Right atrium auricular region (tissue), 2 donors: ENCODE data around the gene TMEM63C. TPM values are rescaled to one million over a fixed set of nuclear protein-coding genes. Genes with fewer than 3 reads are reported as not detected.

Experiments used
- DNase-seq: peaks from one replicate; pipeline ENCODE4 v3.0.0-alpha.2; 2019; ENCODE audit warnings: low spot score
- H3K27ac ChIP-seq, 2 donors: fragments of 200-600 bp; sonication (generic); 1 replicate in 1 of 2; 2 replicates in 1 of 2; pipeline ENCODE4 v1.5.1; 2016 to 2019
- H3K27me3 ChIP-seq, 2 donors: fragments of 200-600 bp; sonication (generic); one replicate each; pipeline versions ENCODE4 v1.5.1 to v1.6.0; 2017 to 2019
- H3K36me3 ChIP-seq: fragments of 200-600 bp; sonication (generic); one replicate; pipeline ENCODE4 v1.5.1; 2016
- H3K4me1 ChIP-seq, 2 donors: fragments of 200-600 bp; sonication (generic); one replicate each; pipeline versions ENCODE4 v1.5.1 to v1.6.0; 2017 to 2019
- H3K4me3 ChIP-seq, 2 donors: fragments of 200-600 bp; sonication (generic); 1 replicate in 1 of 2; 2 replicates in 1 of 2; pipeline ENCODE4 v1.5.1; 2017 to 2019; ENCODE audit warnings: mild to moderate bottlenecking in 1 of 2, moderate library complexity in 1 of 2
- H3K9me3 ChIP-seq, 2 donors: fragments of 200-600 bp; sonication (generic); one replicate each; pipeline ENCODE4 v1.5.1; 2019
- CTCF ChIP-seq, 2 donors: fragments of 200-600 bp; sonication (generic); IDR thresholded peaks; one replicate each; pipeline ENCODE4 v1.5.1; 2019; ENCODE audit warnings: antibody characterized with exemption in 2 of 2
- total RNA-seq, 2 donors: library from RNA; depleted of rRNA; stranded (reverse); fragments of >200 nt; gene quantifications; one replicate each; pipeline ENCODE4 v1.1.0, GENCODE V29; 2016

Gene TMEM63C
- total RNA-seq, 2 donors from 2014 or later = 0.04 TPM; not detected in 1

DNA sequence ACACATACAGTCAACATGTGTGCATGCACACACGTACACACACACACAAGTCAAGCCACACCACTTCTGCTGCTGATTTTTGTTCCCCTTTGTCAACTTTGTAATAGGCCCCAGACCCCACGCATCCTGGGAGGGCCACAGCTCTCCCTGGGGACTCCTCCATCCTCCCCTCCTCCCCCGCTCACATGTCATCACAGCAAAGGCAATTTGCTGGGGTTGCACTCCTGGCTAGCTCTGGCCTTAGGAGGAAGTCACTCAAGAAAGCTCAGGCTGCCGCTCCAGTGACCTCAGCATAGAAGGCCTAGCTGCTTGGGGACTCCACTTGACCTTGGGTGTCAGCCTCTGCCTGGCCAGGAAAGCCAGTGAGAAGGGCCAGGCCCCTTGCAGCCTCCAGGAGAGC is 62.3 kb downstream of the TMEM63C start:
- Histone ChIP-seq H3K4me3 (no peak overlapping the region), H3K4me1 (no peaks in the 10 kb centered on the region), H3K27me3 (no peaks in the 10 kb centered on the region), H3K27ac (no peak overlapping the region), H3K9me3 (no peaks in the 10 kb centered on the region), H3K36me3 (no peaks in the 10 kb centered on the region)
- no peak for TF ChIP-seq CTCF (IDR thresholded peaks at IDR 0.05)
- DNase-seq = no peak

- Histone ChIP-seq H3K4me3 (no peak overlapping the region), H3K27ac (no peak overlapping the region), H3K9me3 (no peaks in the 10 kb centered on the region), H3K4me1 (no peaks in the 10 kb centered on the region), H3K36me3 (no peaks in the 10 kb centered on the region), H3K27me3 (no peaks in the 10 kb centered on the region)
- no peak for TF ChIP-seq CTCF (IDR thresholded peaks at IDR 0.05)
- no peak for DNase-seq
These were observed 64.2 kb downstream of the TMEM63C start for GRCh38 chr14:77245820-77246219.

GRCh38 chr14:77246784-77247183 is 65.2 kb downstream of the TMEM63C start:
- no peak overlapping the region for H3K4me3 ChIP-seq
- H3K36me3 ChIP-seq = no peaks in the 10 kb centered on the region
- no peaks in the 10 kb centered on the region for H3K27me3 ChIP-seq
- H3K4me1 ChIP-seq = no peaks in the 10 kb centered on the region
- no peak for TF ChIP-seq CTCF (IDR thresholded peaks at IDR 0.05)
- DNase-seq = no peak
- no peaks in the 10 kb centered on the region for H3K9me3 ChIP-seq
- no peak overlapping the region for H3K27ac ChIP-seq

- H3K4me1 ChIP-seq = no peaks in the 10 kb centered on the region
- DNase-seq = no peak
- no peak overlapping the region for H3K4me3 ChIP-seq
- no peak for TF ChIP-seq CTCF (IDR thresholded peaks at IDR 0.05)
- no peaks in the 10 kb centered on the region for H3K27me3 ChIP-seq
- no peaks in the 10 kb centered on the region for H3K9me3 ChIP-seq
- no peak overlapping the region for H3K27ac ChIP-seq
- no peaks in the 10 kb centered on the region for H3K36me3 ChIP-seq
These were observed 67.1 kb downstream of the TMEM63C start for GRCh38 chr14:77248666-77249065.

DNA sequence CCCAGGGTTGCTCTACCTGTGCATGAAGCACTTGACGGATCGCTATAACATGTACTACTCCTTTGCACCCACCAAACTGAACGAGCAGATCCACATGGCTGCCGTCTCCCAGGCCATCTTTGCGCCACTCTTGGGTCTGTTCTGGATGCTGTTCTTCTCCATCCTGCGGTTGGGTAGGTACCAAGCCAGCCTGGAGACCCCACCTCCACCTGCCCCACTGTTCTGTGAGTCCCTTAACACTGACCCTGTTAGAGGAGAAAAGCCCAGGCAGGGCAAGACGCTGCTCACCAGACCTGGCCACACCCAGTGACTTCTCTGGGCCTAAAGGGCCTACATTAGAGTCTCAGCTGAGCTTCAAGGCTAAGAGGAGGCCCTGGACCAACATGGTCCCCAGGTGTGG is 67.7 kb downstream of the TMEM63C start:
- no peaks in the 10 kb centered on the region for H3K27me3 ChIP-seq
- TF ChIP-seq CTCF (IDR thresholded peaks at IDR 0.05) = no peak
- no peaks in the 10 kb centered on the region for H3K9me3 ChIP-seq
- DNase-seq = no peak
- no peak overlapping the region for H3K4me3 ChIP-seq
- no peaks in the 10 kb centered on the region for H3K36me3 ChIP-seq
- no peaks in the 10 kb centered on the region for H3K4me1 ChIP-seq
- no peak overlapping the region for H3K27ac ChIP-seq

DNA sequence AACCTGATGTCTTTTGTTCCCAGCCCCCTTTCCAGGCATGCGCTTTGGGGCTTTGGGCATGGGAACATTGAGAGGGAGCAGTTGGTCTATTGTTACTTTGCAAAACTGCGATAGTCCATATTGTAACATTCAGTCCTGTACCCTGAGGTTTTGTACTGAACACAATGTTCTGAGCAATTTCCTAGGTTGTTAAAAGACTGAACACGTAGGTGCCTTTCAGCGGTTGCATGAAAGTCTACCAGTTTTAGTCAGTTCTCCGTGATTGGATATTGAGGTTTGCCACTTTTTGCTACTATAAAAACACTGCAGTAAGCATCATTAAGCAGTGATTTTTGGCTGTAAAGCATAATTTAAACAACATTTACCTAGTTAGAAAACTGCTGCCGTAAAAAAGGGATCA is 69.3 kb downstream of the TMEM63C start:
- no peak for DNase-seq
- no peak for TF ChIP-seq CTCF (IDR thresholded peaks at IDR 0.05)
- no peaks in the 10 kb centered on the region for H3K4me1 ChIP-seq
- H3K27ac ChIP-seq = no peak overlapping the region
- H3K36me3 ChIP-seq = no peaks in the 10 kb centered on the region
- no peaks in the 10 kb centered on the region for H3K27me3 ChIP-seq
- no peaks in the 10 kb centered on the region for H3K9me3 ChIP-seq
- no peak overlapping the region for H3K4me3 ChIP-seq
